Posterior vena cava (tissue), 2 donors: ENCODE measurements around the gene RAI14. TPM values are rescaled to one million over a fixed set of nuclear protein-coding genes. Genes with fewer than 3 reads are reported as not detected.
"Not testable (repeated sequence)": the region's sequence is repeated elsewhere in the genome, so short reads cannot be mapped to it uniquely, and the experiment has no call there.

Experiments used
- DNase-seq: peaks from one replicate; pipeline ENCODE4 v3.0.0-alpha.2; 2020; ENCODE audit warnings: low spot score
- intact Hi-C, 2 donors: fragments of 100-400 bp; cut with DNase I; formaldehyde crosslinking; loops; one replicate each; pipeline versions ENCODE4 v1.14.1 to v1.14.2; 2022 to 2023
- total RNA-seq, 2 donors: library from RNA; stranded (reverse); fragmentation: NEBNext Ultra II Directional; extraction: Animal tissue kit (Norgen Biotek cat#: 25700); gene quantifications; one replicate each; pipeline ENCODE4 v1.2.1, GENCODE V29; 2021
- donor health status: DM: yes; HTN: yes; CAD: no.
- donor health status: DM: yes; HTN: yes; CAD: no.

Gene RAI14
- total RNA-seq, 2 donors from 2014 or later = 76.1 to 160 TPM

DNA sequence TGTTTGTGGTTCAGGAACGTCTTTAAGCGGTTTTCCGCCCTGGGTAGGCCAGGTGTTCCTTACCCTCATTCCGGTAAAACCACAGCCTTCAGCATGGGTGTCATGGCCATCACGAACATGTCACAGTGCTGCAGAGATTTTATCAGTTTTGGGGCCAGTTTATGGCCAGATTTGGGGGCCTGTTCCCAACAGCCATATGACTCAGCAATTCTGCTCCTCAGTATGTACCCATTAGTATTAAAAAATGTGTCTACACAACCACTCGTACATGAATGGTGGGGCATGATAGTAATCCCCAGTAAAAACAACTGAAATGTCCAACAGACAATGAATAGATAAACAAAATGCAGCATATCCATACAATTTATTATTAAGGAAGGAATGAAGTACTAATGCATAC is 130.9 kb downstream of the RAI14 start:
- no peak for DNase-seq
- intact Hi-C loops = no loop called here

DNA sequence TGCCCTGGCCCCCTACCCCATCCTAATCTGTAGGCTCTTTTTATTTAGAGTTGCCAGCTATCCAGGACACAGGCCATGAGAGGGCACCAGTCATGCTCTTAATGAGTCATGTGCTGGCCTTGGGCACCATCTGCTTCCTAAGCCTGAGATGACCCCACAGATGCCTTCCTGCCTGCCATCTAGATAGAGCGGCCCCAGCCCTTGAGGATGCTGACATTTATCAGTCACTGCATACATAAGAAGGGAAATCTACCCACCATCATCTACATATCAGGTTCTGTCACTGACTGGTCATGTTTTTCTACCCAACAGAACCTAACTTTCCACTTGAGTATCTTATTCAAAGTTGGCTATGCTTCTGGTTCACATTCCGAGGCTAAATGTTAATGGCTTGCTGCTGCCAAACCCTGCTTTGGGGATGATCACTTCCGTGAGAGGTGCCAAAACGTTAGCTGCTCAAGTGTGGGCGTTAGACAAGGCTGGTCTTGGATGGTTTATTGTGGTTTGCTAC is 132.9 kb downstream of the RAI14 start:
- intact Hi-C loops = no loop called here
- DNase-seq = peak; percentile 85

DNA sequence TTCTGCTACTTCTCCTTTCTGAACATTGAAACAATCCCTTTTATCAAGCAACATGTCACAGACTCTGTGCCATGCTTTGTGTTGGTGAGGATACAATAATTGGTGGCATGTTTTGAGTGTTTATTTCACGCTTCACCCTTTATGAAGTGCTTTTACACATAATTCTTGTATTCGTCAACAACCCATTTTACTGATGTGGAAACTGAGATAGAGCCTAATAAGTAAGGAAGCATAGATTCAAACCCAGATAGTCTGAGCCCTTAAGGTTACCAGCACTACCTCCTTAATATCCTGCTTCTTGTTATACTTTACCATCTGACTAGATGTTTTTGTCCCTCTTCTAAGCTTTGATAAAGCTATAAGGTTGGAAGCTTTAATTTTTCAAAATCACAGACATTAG is 133.5 kb downstream of the RAI14 start:
- no peak for DNase-seq
- intact Hi-C loops = no loop called here

DNA sequence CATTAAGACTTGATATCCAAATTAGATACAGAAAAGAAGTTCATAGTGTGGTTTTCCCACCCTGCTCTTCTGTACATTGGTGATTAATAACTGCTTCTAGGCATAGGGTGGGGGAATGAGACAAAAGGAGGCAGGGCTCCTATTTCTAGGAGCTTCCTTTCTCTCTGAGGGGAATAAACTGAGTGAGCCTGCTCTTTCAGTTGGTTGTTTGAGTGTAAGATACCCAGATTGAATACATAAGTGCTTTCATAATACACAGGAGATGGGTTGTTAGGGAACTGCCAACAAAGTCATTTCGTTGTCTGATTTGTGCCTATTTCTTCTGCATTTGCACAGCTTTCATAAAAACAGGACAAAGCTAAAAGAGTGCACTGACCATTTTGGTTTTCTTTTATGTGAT is 133.9 kb downstream of the RAI14 start:
- intact Hi-C loops = no loop called here
- no peak for DNase-seq

DNA sequence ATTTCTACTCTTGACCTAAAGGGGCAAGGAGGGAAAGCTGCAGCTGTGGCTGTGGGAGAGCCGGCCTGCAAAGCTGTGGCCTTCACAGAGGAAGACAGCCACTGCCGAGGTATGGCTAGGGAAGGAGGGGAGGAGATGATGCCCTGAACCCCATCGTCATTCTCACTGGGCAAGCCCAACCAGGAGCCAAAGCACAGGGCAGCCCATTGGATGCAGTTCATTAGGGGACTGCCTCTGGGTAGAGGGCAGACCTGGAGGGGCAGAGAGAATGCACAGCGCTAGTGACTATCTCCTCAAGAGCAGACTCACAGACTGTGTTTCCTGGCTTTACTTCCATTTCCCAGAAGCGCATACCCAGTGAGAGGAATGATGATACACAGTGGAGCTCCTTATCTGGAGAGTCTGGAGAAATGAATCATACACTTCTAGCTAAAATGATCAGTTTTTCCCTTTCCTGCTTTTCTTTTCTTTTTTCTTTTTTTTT is 135.7 kb downstream of the RAI14 start:
- intact Hi-C loops = no loop called here
- no peak for DNase-seq

DNA sequence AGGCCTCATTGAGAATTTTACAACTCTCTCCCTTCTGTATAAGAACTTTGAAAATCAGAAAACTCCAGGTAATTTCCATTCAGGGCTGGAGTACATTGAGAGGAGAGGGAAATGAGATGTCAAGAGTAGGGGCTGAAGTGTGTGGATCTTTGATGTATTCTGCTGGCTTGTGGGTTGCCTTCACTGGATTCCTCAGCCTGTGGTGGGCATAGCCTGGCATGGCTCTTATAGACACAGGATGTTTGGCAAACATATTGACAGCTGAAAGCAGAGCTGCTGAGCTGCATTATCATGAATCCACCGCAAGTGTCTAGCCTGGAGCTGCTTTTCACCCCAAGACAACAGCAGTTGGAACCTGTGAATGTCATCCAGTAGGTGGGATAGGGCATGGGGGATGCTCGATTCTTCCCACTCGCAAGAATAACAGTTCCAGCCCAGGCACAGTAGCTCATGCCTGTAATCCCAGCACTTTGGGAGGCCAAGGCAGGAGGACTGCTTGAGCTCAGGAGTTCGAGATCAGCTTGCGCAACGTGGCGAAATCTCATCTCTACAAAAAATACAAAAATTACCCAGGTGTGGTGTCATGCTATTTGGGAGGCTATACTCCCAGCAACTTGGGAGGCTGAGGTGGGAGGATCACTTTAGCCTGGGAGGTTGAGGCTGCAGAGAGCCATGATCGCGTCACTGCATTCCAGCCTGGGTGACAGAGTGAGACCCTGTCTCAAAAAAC is 146.9 kb downstream of the RAI14 start:
- intact Hi-C loops = no loop called here

DNA sequence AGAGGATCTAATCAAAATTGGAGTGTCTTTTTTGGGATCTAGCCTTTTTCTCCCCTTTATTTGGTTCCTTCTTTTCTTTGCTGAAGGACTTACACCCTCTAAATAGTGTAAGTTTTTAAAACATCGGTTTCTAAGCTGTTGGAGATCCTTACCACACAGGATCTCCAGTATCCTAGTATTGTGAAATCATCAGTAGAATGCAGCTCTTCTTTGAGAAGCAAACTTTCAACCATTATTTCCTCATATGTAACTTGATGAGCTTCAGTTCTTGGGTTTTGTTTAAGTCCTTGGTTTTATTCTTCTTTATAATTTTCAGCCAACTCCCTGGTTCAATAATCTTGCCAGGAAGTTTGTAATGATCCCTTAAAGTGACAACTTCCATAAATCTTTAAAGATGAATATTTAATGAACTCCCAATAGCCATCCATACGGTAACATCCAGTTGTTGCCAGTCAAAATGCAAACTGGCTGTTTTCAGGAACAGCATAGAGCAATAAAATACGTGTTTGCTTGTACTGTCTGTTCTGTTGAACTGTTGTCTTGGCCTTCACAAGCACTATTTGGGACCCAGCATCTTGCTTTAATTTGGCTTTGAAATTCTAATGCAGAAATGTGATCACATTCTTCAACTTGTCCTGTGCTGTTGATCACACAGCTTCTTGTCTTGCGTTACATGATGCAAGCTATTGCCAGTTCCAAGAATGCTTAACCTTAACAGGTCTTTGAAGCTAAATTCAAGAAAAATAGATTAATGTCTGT is 148.0 kb downstream of the RAI14 start:
- no peak for DNase-seq
- intact Hi-C loops = no loop called here

More for the DNA sequence above, 146.9 kb downstream of the RAI14 start:
- no peak for DNase-seq

DNA sequence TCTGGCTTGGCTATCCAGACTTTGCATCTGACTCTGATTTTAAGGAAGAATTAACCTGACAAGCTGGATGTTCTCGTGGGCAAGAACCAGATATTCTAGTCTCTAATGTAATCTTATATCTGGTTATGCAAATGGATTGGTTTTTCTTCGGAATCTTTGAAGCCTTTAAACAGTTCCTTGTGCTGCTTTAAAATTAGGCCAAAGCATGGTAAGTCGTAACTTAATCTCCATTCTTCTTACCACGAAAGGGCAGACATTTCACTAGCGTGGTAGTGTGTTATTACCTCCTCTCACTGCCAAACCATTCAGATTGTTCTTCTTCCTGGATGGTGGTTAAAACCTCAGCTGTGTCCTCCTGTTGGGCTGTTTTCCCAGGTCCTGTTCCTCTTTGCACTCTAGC is 148.8 kb downstream of the RAI14 start:
- intact Hi-C loops = no loop called here
- DNase-seq = no peak

DNA sequence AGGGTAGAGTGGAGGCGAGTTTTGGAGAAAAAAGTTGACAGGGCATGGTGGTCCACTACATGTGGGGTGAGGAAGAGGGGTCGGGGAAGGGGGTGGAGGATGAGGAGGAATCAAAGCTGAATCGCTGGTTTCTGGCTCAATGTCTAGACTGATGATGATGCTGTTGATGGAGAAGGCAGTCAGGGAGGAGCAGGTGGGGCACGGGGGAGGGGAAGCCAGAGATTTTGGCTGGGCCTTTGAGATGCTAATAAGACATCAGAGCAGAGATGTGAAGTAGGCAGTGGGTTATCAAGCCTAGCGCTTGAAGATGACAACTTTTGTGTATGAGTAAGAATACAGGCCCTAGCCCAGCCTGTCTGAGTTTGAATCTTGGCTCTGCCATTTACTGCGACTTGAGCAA is 150.4 kb downstream of the RAI14 start:
- intact Hi-C loops = no loop called here
- DNase-seq = no peak

DNA sequence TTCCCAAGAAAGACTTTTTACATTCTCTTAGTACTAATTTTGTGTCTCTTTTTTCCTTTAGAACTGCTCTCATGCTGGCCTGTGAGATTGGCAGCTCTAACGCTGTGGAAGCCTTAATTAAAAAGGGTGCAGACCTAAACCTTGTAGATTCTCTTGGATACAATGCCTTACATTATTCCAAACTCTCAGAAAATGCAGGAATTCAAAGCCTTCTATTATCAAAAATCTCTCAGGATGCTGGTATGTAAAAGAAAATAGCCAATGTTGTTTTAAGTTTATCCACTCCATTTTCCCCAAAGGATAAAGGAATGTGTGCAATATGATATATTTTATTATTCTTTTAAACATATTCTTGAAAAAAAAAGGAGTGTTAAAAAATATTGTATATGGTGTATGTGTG is 155.6 kb downstream of the RAI14 start:
- intact Hi-C loops = no loop called here
- no peak for DNase-seq

DNA sequence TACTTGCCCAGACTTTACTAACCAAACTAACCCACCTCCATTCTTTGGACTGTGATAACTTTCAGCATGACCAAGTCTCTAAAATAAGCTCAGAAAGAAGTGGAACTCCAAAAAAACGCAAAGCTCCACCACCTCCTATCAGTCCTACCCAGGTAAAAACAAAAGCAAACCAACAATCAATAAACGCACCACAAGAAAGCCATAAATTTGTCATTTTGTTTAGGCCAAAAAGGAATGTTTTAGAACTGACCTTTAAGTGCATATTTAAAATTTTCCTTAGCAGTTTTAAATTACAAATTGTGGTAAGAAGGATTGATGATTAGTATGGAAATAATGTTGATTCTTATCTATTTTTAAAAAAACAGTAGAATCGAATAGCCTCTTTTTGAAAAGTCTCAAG is 157.4 kb downstream of the RAI14 start:
- intact Hi-C loops = no loop called here

DNA sequence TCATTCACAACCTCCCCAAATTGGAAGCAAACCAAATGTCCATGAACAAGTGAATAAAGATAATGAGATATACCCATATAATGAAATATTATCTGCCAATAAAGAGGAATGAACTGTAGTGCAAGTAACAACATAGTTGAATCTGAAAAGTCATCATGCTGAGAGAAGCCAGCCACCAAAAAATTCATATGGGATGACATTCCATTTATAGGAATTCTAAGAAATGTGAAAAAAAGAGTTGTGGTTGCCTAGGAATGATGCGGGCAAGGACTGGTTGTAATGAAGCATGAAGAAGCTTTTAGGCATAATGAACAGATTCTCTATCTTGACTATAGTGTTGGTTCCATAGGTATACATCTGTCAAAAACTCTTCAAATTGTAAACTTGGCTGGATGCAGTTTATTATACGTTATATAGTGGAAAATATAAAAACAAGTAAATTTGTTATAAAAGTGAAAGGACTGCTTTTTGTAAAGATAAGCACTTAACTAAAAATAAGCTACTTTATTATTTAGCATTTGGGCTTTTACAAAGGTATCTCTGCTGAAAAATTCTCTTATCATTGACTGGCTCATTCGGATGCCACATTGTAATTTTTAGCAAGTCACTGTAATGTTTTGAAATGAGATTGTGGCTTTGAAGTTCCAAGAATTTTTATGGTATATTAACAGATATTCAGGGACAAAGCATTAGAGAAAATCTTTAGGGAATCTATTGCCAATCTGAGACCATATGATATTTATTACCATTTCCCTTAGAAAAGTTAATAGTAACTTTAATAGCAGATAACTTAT is 161.6 kb downstream of the RAI14 start:
- DNase-seq = no peak
- intact Hi-C loops = no loop called here

More for the DNA sequence above, 157.4 kb downstream of the RAI14 start:
- DNase-seq = no peak

DNA sequence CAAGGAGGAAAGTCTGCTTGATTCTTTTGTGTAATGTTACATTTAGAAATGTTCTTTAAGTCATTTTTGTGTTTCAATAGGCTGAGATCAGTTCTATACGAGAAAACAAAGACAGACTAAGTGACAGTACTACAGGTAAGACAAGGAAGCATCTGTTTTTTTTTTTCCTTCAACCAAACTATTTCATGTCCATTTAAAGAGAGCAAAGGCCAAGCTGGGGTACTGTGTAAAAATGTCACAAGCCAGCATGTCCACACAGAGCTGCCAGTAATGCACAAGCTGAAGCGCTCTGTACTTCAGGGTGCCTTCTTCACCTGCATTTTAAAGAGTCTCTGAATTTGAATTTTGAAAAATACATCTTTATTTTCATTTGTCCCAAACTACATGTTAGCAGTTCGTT is 162.6 kb downstream of the RAI14 start:
- intact Hi-C loops = no loop called here

DNA sequence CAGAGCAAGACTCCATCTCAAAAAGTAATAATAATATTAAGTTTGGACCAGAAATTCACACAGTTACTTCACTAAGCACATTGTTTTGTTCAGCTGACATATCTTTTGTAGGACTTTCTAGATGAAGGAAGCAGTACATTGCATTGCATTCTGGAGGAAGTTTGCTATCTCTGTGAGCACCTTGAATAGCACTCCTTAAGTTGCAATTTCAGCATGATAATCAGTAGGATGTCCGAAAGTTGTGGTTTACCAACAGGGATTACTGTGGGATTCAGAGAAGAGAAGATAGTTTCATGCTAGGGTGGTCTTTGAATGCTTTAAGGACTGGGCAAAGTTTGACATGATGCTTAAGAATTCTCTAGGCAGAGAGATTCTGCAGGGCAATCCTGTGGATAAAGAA is 164.5 kb downstream of the RAI14 start:
- no peak for DNase-seq
- intact Hi-C loops = no loop called here

More for the DNA sequence above, 162.6 kb downstream of the RAI14 start:
- DNase-seq = no peak

DNA sequence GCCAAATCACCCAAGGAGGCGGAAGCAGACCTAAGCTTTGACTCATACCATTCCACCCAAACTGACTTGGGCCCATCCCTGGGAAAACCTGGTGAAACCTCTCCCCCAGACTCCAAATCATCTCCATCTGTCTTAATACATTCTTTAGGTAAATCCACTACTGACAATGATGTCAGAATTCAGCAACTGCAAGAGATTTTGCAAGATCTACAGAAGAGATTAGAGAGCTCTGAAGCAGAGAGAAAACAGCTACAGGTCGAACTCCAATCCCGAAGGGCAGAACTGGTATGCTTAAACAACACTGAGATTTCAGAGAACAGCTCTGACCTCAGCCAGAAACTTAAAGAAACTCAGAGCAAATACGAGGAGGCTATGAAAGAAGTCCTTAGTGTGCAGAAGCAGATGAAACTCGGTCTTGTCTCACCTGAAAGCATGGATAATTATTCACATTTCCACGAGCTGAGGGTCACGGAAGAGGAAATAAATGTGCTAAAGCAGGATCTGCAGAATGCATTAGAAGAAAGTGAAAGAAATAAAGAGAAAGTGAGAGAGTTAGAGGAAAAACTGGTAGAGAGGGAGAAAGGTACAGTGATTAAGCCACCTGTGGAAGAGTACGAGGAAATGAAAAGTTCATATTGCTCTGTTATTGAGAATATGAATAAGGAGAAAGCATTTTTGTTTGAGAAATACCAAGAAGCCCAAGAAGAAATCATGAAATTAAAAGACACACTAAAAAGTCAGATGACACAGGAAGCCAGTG is 167.0 kb downstream of the RAI14 start:
- DNase-seq = no peak
- intact Hi-C loops = no loop called here

DNA sequence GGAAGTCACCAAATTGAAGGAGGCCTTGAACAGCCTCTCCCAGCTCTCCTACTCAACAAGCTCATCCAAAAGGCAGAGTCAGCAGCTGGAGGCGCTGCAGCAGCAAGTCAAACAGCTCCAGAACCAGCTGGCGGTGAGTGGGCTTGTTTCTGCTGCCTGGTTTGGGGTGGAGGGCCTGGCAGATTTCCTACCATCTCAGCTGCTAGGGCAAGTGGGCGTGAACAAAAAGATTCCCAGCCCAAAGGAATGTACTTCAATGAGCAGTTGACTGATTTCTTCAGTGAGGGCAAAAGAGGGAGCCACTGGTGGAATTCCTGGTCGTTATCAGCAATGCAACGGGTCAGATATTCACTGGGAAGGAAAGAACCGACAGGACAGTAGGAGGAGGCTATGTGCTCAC is 170.2 kb downstream of the RAI14 start:
- no peak for DNase-seq
- intact Hi-C loops = no loop called here

DNA sequence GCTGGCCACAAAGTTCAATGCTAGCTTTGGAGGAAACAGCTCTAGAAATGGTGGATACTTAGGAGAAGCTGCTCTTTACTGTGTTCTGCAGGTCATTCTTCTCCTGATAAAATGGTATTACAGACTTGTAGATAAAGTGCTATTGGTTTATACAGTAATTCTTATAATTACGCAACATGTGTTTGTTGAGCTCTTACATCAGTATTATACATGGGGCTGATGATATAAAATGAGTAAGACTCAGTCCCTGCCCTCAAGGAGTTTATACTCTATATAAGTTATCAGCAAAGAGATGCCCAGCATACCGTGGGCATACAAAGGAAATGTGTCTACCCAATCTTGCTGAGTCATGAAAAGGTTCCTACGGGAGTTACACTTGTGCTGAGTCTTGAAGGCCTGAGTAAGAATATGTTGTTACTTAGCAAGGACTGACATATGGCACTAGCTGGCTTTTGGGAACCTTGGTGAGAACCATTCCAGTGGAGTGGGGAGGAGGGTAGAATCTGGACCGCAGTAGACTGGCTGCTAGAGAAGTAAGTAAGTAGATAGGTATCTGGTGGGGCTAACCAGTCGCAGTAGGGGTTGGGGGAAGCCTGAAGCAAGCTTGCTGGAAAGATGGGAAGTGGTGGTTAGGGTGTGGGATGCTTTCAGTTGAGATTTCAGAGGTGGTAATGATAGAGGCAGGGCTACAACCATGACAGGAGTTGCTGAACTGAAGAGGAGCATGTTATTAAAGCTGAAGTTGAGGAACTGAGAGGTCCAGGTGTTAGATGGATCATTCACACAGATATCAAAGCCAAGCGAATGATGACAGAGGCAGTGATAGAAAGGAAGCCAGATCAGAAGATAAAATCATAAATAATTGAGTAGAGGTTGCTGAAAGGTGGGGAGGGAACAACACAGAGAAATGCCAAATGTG is 171.7 kb downstream of the RAI14 start:
- intact Hi-C loops = no loop called here
- no peak for DNase-seq

DNA sequence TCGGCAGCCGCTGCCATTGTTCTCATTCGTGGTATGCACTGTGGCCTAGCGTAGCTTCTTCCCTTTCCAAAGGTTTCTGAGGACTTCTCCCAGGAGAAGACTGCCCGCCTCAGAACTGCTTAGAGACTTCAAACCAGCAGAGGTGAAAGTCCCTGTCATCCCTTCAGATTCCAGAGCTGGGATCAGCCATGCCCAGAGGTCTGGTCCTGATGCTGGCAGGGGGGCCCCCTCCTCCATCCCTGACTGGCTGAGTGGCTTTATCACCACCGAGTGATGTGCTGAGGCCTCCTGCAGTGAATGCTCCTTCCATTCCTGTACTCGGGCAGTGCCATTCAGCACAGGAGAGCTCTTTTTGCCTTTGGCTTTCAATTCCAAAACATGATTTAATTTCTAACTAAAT is 174.7 kb downstream of the RAI14 start:
- intact Hi-C loops, DNase-seq: not testable (repeated sequence)
